Measurements from ENCODE around the gene DNASE1L1. TPM values are rescaled to one million over a fixed set of nuclear protein-coding genes. Genes with fewer than 3 reads are reported as not detected.

DNASE1L1 gene
- total RNA-seq, 2 experiments from 2014 or later, result 9.4 to 10.3 TPM

DNA sequence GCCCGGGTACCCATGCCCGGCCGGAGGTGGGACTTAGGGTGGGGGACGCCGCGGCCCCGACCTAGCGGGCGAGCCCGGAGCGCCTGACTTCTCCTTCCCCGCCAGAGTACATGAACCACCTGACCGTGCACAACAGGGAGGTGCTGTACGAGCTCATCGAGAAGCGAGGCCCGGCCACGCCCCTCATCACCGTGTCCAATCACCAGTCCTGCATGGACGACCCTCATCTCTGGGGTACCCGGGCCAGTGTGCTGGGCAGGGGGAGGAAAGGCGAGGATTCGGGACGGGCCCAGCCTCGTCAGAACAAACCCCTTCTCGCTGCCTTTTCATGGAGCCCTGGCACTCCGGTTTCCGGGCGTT is 2.9 kb upstream of the DNASE1L1 start:
- ATAC-seq, result peak; percentile 81
- no peak for TF ChIP-seq CTCF (IDR thresholded peaks at IDR 0.05)
- peak; percentile 83 for DNase-seq
- Mint-ChIP-seq H3K27me3 (no peaks in the 10 kb centered on the region), H3K27ac (peak overlapping the region; percentile 81), H3K36me3 (ENCODE audit: low read depth) (peaks cover 8% of the 10 kb centered on the region), H3K4me1 (ENCODE audit: low read depth) (peaks cover 10% of the 10 kb centered on the region), H3K9me3 (no peaks in the 10 kb centered on the region), H3K4me3 (peak overlapping the region; percentile 91)
- ChIA-PET CTCF (no interaction called here), POLR2A (interaction anchor here (0.7 to 7.6 kb wide), 4 partner anchors 9 to 47 kb away, joined by 3 to 97 read pairs (median 6); partner anchors contain the start of gene RPL10)
- intact Hi-C loops (cut with micrococcal nuclease), result no loop called here

DNA sequence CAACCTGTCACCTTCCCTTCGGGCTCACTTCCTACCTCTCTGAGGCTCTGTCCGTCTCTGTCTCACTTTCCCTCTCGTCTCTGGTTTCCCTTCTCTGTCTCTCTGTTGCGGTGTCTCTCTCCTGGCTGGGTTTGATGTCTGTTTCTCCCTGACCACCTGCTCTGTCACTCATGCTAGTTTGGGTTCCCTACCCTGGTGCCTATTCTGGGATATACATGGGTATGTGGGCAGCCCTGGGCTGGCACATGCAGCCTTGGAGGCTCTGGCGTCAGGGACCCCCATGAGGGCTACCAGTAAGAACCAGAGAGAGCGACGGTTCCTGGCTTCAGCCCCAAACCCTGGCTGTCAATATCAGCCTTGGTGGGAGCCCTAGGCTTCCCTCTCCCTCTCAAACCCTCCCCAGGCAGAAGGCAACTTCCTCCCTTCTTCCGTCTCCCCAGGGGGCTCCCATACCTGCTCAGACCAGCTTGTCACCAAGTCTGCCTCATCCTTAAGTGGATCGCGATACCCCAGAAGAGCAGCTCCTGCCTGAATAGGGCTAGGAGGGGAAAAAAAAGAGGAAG is 314 bp downstream of the DNASE1L1 start:
- no peak for DNase-seq
- Mint-ChIP-seq H3K4me1 (ENCODE audit: low read depth) (peaks cover 10% of the 10 kb centered on the region), H3K9me3 (no peaks in the 10 kb centered on the region), H3K27ac (peak overlapping the region; percentile 40), H3K4me3 (no peak overlapping the region), H3K36me3 (ENCODE audit: low read depth) (peaks cover 6% of the 10 kb centered on the region), H3K27me3 (no peaks in the 10 kb centered on the region)
- POLR2A ChIA-PET, result interaction anchor here (1.2 to 7.6 kb wide), 2 partner anchors 9 to 134 kb away, joined by 4 to 97 read pairs; partner anchors contain the start of gene RPL10
- ATAC-seq, result no peak
- CTCF ChIA-PET, result no interaction called here
- TF ChIP-seq CTCF (IDR thresholded peaks at IDR 0.05), result no peak
- intact Hi-C loops (cut with micrococcal nuclease), result no loop called here

DNA sequence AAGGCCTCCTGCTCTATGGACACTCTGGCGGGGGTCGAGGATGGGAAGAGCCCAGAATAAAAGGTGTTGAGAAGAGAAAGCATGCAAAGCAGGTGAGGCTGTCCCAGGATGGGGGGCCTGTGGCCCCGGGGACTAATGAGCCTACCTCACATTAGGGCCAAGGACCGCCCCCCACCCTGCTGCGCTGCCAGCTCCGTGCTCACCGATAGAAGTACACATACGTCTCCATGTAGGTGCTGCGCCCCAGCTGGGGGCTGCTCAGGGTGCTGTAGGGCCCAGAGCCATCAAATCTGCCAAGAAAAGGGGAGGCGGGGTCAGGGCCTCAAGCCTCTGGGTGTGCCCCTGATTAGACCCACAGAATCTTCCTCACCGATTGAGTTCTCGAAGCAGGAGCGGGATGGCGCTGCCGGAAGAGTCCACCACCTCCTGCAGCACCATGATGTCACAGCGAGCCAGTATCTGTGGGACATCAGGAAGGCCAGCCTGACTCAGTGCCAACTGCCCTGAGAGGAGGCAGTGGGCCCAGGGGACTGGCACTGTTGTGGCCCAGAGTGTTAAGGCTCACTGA is 4.3 kb downstream of the DNASE1L1 start:
- TF ChIP-seq CTCF (IDR thresholded peaks at IDR 0.05), result no peak
- H3K36me3 Mint-ChIP-seq (ENCODE audit: low read depth), result peaks cover 13% of the 10 kb centered on the region
- H3K9me3 Mint-ChIP-seq, result no peaks in the 10 kb centered on the region
- H3K4me1 Mint-ChIP-seq (ENCODE audit: low read depth), result peaks cover 4% of the 10 kb centered on the region
- intact Hi-C loops (cut with micrococcal nuclease), result no loop called here
- no peak for DNase-seq
- no peak overlapping the region for H3K27ac Mint-ChIP-seq
- ChIA-PET POLR2A (no interaction called here), CTCF (no interaction called here)
- ATAC-seq, result no peak
- H3K27me3 Mint-ChIP-seq, result no peaks in the 10 kb centered on the region
- no peak overlapping the region for H3K4me3 Mint-ChIP-seq

DNA sequence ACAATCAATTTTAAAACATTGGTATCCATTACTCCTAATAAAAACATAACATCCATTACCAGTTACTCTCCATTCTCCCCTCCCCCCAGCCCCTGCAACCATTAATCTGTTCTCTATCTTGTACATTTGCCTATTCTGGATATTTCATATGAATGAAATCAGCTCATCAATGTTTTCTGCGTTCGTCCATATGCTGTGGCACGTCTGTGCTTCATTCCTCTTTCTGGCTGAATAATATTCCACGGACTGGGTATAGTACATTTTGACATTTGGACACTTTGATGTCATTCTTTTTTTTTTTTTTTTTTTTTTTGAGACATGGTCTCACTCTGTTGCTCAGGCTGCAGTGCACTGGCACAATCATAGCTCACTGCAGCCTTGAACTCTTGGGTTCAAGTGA is 5.2 kb downstream of the DNASE1L1 start:
- Mint-ChIP-seq H3K9me3 (no peaks in the 10 kb centered on the region), H3K4me3 (no peak overlapping the region), H3K27me3 (no peaks in the 10 kb centered on the region), H3K27ac (no peak overlapping the region), H3K36me3 (ENCODE audit: low read depth) (peaks cover 22% of the 10 kb centered on the region), H3K4me1 (ENCODE audit: low read depth) (peaks cover 2% of the 10 kb centered on the region)
- ATAC-seq (no peak), DNase-seq (no peak)
- intact Hi-C loops (cut with micrococcal nuclease), result no loop called here
- ChIA-PET POLR2A (no interaction called here), CTCF (no interaction called here)
- no peak for TF ChIP-seq CTCF (IDR thresholded peaks at IDR 0.05)

GRCh38 chrX:154403192-154403591 is 5.9 kb downstream of the DNASE1L1 start:
- Mint-ChIP-seq H3K4me1 (ENCODE audit: low read depth) (peaks cover 2% of the 10 kb centered on the region), H3K36me3 (ENCODE audit: low read depth) (peaks cover 28% of the 10 kb centered on the region), H3K4me3 (no peak overlapping the region), H3K27me3 (no peaks in the 10 kb centered on the region), H3K9me3 (no peaks in the 10 kb centered on the region), H3K27ac (no peak overlapping the region)
- DNase-seq (no peak), ATAC-seq (no peak)
- TF ChIP-seq CTCF (IDR thresholded peaks at IDR 0.05), result no peak
- ChIA-PET POLR2A (no interaction called here), CTCF (no interaction called here)
- intact Hi-C loops (cut with micrococcal nuclease), result no loop called here
